Measurements from ENCODE around the gene CCDC47. TPM values are rescaled to one million over a fixed set of nuclear protein-coding genes. Genes with fewer than 3 reads are reported as not detected.

The CCDC47 gene
- total and polyA plus RNA-seq, 2 of the 13 experiments (the other 11 are each of a cell fraction or from before 2014, with no cell fraction given): 59.3 to 99.5 TPM

GRCh38 chr17:63774141-63774968, 958 bp upstream of the CCDC47 start, which contains the start of gene DDX42 (continued):
- TF ChIP-seq SRSF4 (IDR thresholded peaks at IDR 0.05; ENCODE audit: low read depth, low read length, poor library complexity, severe bottlenecking): no peak
- TF ChIP-seq ZNF790 (CRISPR knock-in tag; IDR thresholded peaks at IDR 0.05; ENCODE audit: borderline replicate concordance): peak; percentile 22; the same call in 1 of the 2 replicates
- TF ChIP-seq MIER2 (CRISPR knock-in tag; IDR thresholded peaks at IDR 0.05): 0 out of 2 replicates have a peak, but pooled peaks have one; percentile 31
- TF ChIP-seq HBP1 (CRISPR knock-in tag; IDR thresholded peaks at IDR 0.05; ENCODE audit: low read depth): no peak
- peak; percentile 48; the same call in 1 of the 2 replicates for TF ChIP-seq ISX (CRISPR knock-in tag; conservative IDR thresholded peaks at IDR 0.05)
- no peak for TF ChIP-seq PRDM10 (CRISPR knock-in tag; IDR thresholded peaks at IDR 0.05; ENCODE audit: low read depth)
- TF ChIP-seq CTCF (CRISPR knock-in tag; IDR thresholded peaks at IDR 0.05): peak; percentile 43
- TF ChIP-seq TSC22D2 (CRISPR knock-in tag; IDR thresholded peaks at IDR 0.05; ENCODE audit: borderline replicate concordance): no peak
- TF ChIP-seq ZNF788 (CRISPR knock-in tag; IDR thresholded peaks at IDR 0.05; ENCODE audit: borderline replicate concordance): peak; percentile 33; the same call in 1 of the 2 replicates
- no peak for TF ChIP-seq SKIL (CRISPR knock-in tag; IDR thresholded peaks at IDR 0.05; ENCODE audit: borderline replicate concordance)
- no peak; the same call in 1 of the 2 replicates for TF ChIP-seq SALL1 (CRISPR knock-in tag; IDR thresholded peaks at IDR 0.05)
- peak; percentile 76; the same call in 1 of the 2 replicates for TF ChIP-seq LBX2 (CRISPR knock-in tag; IDR thresholded peaks at IDR 0.05; ENCODE audit: borderline replicate concordance)
